Suprapubic skin (tissue), 4 donors: ENCODE data around the gene RIN1.

Experiments used
- POLR2A ChIP-seq, 2 donors: fragments of 450-650 bp; IDR thresholded peaks; one replicate each; pipeline ENCODE4 v1.6.1; 2017; ENCODE audit warnings: antibody characterized with exemption in 2 of 2, mild to moderate bottlenecking in 2 of 2, moderate library complexity in 2 of 2
- POLR2AphosphoS5 ChIP-seq, 3 donors: sonication (generic); formaldehyde crosslinking; IDR thresholded peaks; one replicate each; pipeline ENCODE4 v1.6.1; 2017; ENCODE audit warnings: antibody characterized with exemption in 3 of 3
- TF ChIP-seq, protein P1 (sequence below), 2 donors: fragments of 200-600 bp in 1 of 2; fragments of 450-650 bp in 1 of 2; sonication (generic) in 1 of 2; IDR thresholded peaks; one replicate each; pipeline ENCODE4 v1.5.1; 2016 to 2019; ENCODE audit warnings: antibody characterized with exemption in 2 of 2, mild to moderate bottlenecking in 1 of 2, moderate library complexity in 1 of 2

DNA sequence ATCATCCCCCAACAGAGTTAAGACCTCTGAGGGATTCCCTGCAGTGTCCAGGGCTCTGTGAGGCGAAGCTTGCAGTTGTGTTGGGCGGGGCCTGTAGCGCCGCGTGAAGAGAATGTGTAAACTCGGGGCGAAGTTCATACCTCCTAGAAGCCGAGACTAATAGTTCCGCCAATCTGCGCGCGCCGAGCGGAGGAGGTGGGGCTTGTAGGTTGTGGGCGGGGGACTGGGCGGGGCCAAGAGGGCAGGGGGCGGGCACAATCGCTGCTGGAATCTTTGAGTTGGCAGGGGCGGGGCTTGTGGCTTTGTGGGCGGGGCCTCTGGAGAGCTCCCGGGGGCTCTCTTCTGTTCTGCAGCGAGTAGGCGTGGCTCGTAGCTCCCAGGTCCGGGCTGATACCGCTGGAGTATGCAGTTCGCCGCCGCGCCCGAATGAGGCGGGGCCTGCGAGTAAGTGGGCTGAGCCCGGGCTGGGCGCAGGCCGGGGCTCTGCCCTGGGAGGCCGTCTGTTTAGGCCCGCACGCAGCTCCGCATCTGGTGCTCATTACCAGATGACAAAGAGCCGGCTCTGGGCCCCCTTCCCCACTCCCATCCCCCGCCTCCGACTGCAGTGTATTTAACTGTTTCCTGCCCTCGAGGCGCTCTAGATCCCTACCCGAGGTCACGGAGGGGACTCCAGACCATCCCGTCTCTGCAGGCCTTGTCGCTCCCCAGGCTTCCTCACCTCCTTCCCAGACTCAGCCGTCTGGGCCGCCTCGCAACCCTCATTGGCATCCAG is 23.5 kb downstream of the RIN1 start:
- TF ChIP-seq, protein P1, sequence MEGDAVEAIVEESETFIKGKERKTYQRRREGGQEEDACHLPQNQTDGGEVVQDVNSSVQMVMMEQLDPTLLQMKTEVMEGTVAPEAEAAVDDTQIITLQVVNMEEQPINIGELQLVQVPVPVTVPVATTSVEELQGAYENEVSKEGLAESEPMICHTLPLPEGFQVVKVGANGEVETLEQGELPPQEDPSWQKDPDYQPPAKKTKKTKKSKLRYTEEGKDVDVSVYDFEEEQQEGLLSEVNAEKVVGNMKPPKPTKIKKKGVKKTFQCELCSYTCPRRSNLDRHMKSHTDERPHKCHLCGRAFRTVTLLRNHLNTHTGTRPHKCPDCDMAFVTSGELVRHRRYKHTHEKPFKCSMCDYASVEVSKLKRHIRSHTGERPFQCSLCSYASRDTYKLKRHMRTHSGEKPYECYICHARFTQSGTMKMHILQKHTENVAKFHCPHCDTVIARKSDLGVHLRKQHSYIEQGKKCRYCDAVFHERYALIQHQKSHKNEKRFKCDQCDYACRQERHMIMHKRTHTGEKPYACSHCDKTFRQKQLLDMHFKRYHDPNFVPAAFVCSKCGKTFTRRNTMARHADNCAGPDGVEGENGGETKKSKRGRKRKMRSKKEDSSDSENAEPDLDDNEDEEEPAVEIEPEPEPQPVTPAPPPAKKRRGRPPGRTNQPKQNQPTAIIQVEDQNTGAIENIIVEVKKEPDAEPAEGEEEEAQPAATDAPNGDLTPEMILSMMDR (IDR thresholded peaks at IDR 0.05), result no peak
- TF ChIP-seq POLR2AphosphoS5 (IDR thresholded peaks at IDR 0.05) (no peak), POLR2A (IDR thresholded peaks at IDR 0.05) (no peak)
